PC-9 (cell line): ENCODE measurements around the gene KIFAP3.

Experiments used
- EZH2 ChIP-seq: fragments of 200-600 bp; sonication (generic); IDR thresholded peaks from 2 replicates; pipeline ENCODE4 v1.8.0; 2017; ENCODE audit warnings: antibody characterized with exemption, low read depth
- TF ChIP-seq, protein P1 (sequence below): fragments of 200-600 bp; sonication (generic); conservative IDR thresholded peaks from 2 replicates; pipeline ENCODE4 v1.6.1; 2017; ENCODE audit warnings: mixed run types, antibody characterized with exemption, mild to moderate bottlenecking, moderate library complexity

GRCh38 chr1:169924063-169924462 is 150.4 kb downstream of the KIFAP3 start:
- TF ChIP-seq, protein P1, sequence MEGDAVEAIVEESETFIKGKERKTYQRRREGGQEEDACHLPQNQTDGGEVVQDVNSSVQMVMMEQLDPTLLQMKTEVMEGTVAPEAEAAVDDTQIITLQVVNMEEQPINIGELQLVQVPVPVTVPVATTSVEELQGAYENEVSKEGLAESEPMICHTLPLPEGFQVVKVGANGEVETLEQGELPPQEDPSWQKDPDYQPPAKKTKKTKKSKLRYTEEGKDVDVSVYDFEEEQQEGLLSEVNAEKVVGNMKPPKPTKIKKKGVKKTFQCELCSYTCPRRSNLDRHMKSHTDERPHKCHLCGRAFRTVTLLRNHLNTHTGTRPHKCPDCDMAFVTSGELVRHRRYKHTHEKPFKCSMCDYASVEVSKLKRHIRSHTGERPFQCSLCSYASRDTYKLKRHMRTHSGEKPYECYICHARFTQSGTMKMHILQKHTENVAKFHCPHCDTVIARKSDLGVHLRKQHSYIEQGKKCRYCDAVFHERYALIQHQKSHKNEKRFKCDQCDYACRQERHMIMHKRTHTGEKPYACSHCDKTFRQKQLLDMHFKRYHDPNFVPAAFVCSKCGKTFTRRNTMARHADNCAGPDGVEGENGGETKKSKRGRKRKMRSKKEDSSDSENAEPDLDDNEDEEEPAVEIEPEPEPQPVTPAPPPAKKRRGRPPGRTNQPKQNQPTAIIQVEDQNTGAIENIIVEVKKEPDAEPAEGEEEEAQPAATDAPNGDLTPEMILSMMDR, result no peak
- TF ChIP-seq EZH2, result no peak
